SU-DHL-6 (cell line): ENCODE results near the gene MITF.

ENCODE experiments used
- EZH2phosphoT487 ChIP-seq: fragments of 200-600 bp; sonication (generic), shearing (Covaris generic); conservative IDR thresholded peaks from 2 replicates; pipeline ENCODE4 v1.6.1; 2018; ENCODE audit warnings: mild to moderate bottlenecking, antibody characterized with exemption, low read length, moderate library complexity, mixed read lengths
- TF ChIP-seq, protein P1 (sequence below): fragments of 200-600 bp; sonication (generic); IDR thresholded peaks from one replicate; pipeline ENCODE4 v1.5.1; 2017; ENCODE audit warnings: antibody characterized with exemption, mild to moderate bottlenecking, low read length, moderate library complexity; ENCODE audit not compliant: insufficient read depth, poor library complexity, severe bottlenecking

GRCh38 chr3:69696367-69696766 is 42.9 kb upstream of the MITF start:
- TF ChIP-seq, protein P1, sequence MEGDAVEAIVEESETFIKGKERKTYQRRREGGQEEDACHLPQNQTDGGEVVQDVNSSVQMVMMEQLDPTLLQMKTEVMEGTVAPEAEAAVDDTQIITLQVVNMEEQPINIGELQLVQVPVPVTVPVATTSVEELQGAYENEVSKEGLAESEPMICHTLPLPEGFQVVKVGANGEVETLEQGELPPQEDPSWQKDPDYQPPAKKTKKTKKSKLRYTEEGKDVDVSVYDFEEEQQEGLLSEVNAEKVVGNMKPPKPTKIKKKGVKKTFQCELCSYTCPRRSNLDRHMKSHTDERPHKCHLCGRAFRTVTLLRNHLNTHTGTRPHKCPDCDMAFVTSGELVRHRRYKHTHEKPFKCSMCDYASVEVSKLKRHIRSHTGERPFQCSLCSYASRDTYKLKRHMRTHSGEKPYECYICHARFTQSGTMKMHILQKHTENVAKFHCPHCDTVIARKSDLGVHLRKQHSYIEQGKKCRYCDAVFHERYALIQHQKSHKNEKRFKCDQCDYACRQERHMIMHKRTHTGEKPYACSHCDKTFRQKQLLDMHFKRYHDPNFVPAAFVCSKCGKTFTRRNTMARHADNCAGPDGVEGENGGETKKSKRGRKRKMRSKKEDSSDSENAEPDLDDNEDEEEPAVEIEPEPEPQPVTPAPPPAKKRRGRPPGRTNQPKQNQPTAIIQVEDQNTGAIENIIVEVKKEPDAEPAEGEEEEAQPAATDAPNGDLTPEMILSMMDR: no peak
- TF ChIP-seq EZH2phosphoT487: no peak
